ENCODE results near the gene STEEP1. TPM values are rescaled to one million over a fixed set of nuclear protein-coding genes. Genes with fewer than 3 reads are reported as not detected.

STEEP1 gene
- total and polyA plus RNA-seq, 2 donors (not counting 3 experiments of a cell fraction or from before 2014, with no cell fraction given), result 12.1 to 23.1 TPM

DNA sequence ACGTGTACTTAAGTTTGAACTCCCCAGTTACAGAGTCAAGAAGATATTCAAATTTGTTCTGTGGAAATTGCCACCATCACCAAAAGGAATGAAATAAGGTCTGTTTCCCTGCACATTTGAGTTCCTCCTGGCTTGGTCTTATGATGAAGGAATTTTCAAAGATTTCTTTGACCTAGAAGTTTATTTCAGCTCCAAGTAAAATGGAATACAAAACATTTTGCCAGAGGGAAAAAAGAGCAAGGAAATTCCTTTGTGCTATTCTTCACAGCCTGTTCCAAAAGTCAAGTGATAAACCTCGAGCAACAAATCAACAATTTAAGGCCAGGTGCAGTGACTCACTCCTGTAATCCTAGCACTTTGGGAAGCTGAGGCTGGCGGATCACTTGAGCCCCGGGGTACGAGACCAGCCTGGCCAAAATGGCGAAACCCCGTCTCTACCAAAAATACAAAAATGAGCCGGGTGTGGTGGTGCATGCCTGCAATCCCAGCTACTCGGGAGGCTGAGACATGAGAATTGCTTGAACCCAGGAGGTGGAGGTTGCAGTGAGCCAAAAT is 37.6 kb upstream of the STEEP1 start:
- intact Hi-C loops (cut with micrococcal nuclease), result no loop called here
- POLR2A ChIA-PET, result no interaction called here

More for the DNA sequence above, 37.6 kb upstream of the STEEP1 start:
- FAIRE-seq, result no peak
- CTCF ChIA-PET, result interaction anchor here (0.9 to 4.1 kb wide), 3 partner anchors 14 to 86 kb away, joined by 3 to 27 read pairs (median 3); no protein-coding TSS in a partner anchor
- Histone ChIP-seq H3K4me3 (replicated peaks in 1 of 3; ENCODE audit: insufficient read depth in 1 of 3, low read depth in 1 of 3, low read length in 3 of 3) (no peak overlapping the region), H3K27ac (ENCODE audit: insufficient read depth, low read depth, low read length) (no peak overlapping the region), H3K4me1 (ENCODE audit: control insufficient read depth, extremely low read depth, insufficient read depth, low read length) (peaks cover 2% of the 10 kb centered on the region), H3K27me3 (ENCODE audit: control insufficient read depth in 2 of 2, insufficient read depth in 2 of 2, low read length in 2 of 2) (no peaks in the 10 kb centered on the region), H4K20me1 (replicated peaks; ENCODE audit: control insufficient read depth, extremely low read depth, insufficient read depth, low read length) (no peaks in the 10 kb centered on the region), H2AFZ (ENCODE audit: low read depth, low read length) (no peak overlapping the region), H3K79me2 (ENCODE audit: control insufficient read depth, insufficient read depth, low read length) (peaks cover 62% of the 10 kb centered on the region), H3K9ac (replicated peaks; ENCODE audit: extremely low read depth, insufficient read depth, low read length) (no peak overlapping the region), H3K4me2 (ENCODE audit: insufficient read depth, low read length) (no peak overlapping the region), H3K36me3 (ENCODE audit: control insufficient read depth in 2 of 2, extremely low read depth in 1 of 2, insufficient read depth in 2 of 2, low read length in 2 of 2) (no peaks in the 10 kb centered on the region), H3K9me3 (replicated peaks; ENCODE audit: control insufficient read depth, insufficient read depth, low read length) (no peaks in the 10 kb centered on the region), H3K9me1 (replicated peaks; ENCODE audit: control insufficient read depth, extremely low read depth, insufficient read depth, low read length) (no peaks in the 10 kb centered on the region)
- dilution Hi-C loops (cut with MboI; ENCODE audit: extremely low pct_ligation_motif_present, low sequenced_read_pairs), result no loop called here
- no peak for TF ChIP-seq POLR2AphosphoS5 (IDR thresholded peaks at IDR 0.05; ENCODE audit: insufficient read depth, low read depth, low read length)
- no peak for TF ChIP-seq POLR2A (IDR thresholded peaks at IDR 0.05; ENCODE audit: low read depth, low read length)
- TF ChIP-seq, protein P1, sequence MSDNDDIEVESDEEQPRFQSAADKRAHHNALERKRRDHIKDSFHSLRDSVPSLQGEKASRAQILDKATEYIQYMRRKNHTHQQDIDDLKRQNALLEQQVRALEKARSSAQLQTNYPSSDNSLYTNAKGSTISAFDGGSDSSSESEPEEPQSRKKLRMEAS (IDR thresholded peaks at IDR 0.05; ENCODE audit: insufficient read depth, insufficient read length), result no peak
- no peak for TF ChIP-seq JUN (IDR thresholded peaks at IDR 0.05; ENCODE audit: borderline replicate concordance, insufficient read depth, insufficient read length, low read depth)
- no peak for TF ChIP-seq EZH2 (IDR thresholded peaks at IDR 0.05; ENCODE audit: borderline replicate concordance, low read depth, low read length, severe bottlenecking)
- TF ChIP-seq GATA2 (IDR thresholded peaks at IDR 0.05; ENCODE audit: insufficient read depth, insufficient read length, low read depth, low read length), result no peak
- TF ChIP-seq, protein P2, sequence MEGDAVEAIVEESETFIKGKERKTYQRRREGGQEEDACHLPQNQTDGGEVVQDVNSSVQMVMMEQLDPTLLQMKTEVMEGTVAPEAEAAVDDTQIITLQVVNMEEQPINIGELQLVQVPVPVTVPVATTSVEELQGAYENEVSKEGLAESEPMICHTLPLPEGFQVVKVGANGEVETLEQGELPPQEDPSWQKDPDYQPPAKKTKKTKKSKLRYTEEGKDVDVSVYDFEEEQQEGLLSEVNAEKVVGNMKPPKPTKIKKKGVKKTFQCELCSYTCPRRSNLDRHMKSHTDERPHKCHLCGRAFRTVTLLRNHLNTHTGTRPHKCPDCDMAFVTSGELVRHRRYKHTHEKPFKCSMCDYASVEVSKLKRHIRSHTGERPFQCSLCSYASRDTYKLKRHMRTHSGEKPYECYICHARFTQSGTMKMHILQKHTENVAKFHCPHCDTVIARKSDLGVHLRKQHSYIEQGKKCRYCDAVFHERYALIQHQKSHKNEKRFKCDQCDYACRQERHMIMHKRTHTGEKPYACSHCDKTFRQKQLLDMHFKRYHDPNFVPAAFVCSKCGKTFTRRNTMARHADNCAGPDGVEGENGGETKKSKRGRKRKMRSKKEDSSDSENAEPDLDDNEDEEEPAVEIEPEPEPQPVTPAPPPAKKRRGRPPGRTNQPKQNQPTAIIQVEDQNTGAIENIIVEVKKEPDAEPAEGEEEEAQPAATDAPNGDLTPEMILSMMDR (IDR thresholded peaks at IDR 0.05; ENCODE audit: extremely low read depth in 1 of 2, insufficient read depth in 1 of 2, low read depth in 1 of 2, low read length in 2 of 2), result no peak
- no peak for TF ChIP-seq MYC (IDR thresholded peaks at IDR 0.05; ENCODE audit: low read depth, low read length)
- TF ChIP-seq FOS (IDR thresholded peaks at IDR 0.05; ENCODE audit: borderline replicate concordance, insufficient read depth, low read length), result no peak
- BruUV-seq (replicated peaks), result no TSS peak
- no peak for DNase-seq (ENCODE audit: low read depth, low spot score)

Data from endothelial cell of umbilical vein (primary cell).